Neutrophil (primary cell): ENCODE data around the gene NXPH4.

Experiments
- H3K27ac ChIP-seq: fragments of 200-600 bp; sonication (generic); 2 replicates; pipeline ENCODE4 v1.5.1; 2016; ENCODE audit warnings: mild to moderate bottlenecking, moderate library complexity
- H3K27me3 ChIP-seq: fragments of 200-600 bp; sonication (generic); 2 replicates; pipeline ENCODE4 v1.6.0; 2016; ENCODE audit warnings: mild to moderate bottlenecking
- H3K36me3 ChIP-seq: fragments of 200-600 bp; sonication (generic); 2 replicates; pipeline ENCODE4 v1.5.1; 2017
- H3K4me1 ChIP-seq, 2 experiments: fragments of 200-600 bp in 1 of 2; sonication (generic) in 1 of 2; 1 replicate in 1 of 2; 2 replicates in 1 of 2; pipeline versions ENCODE4 v1.5.1 to v1.6.1; 2013 to 2016; ENCODE audit warnings: low read depth in 1 of 2, low read length in 1 of 2, mild to moderate bottlenecking in 1 of 2, moderate library complexity in 1 of 2; ENCODE audit not compliant: control insufficient read depth in 1 of 2, insufficient read depth in 1 of 2
- H3K4me3 ChIP-seq, 2 experiments: fragments of 200-600 bp in 1 of 2; sonication (generic) in 1 of 2; 1 replicate in 1 of 2; 2 replicates in 1 of 2; pipeline ENCODE4 v1.5.1; 2013 to 2016; ENCODE audit warnings: low read depth in 1 of 2, low read length in 1 of 2, mild to moderate bottlenecking in 1 of 2, moderate library complexity in 1 of 2
- H3K9me3 ChIP-seq: fragments of 200-600 bp; sonication (generic); 2 replicates; pipeline ENCODE4 v1.5.1; 2016
- CTCF ChIP-seq: fragments of 200-600 bp; sonication (generic); IDR thresholded peaks from 2 replicates; pipeline ENCODE4 v1.5.1; 2016; ENCODE audit warnings: antibody characterized with exemption

Gene NXPH4

GRCh38 chr12:57203791-57204190, 12.8 kb upstream of the NXPH4 start:
- Histone ChIP-seq H3K36me3 (no peaks in the 10 kb centered on the region), H3K4me1 (no peaks in the 10 kb centered on the region), H3K9me3 (no peaks in the 10 kb centered on the region), H3K27me3 (no peaks in the 10 kb centered on the region), H3K27ac (no peak overlapping the region), H3K4me3 (no peak overlapping the region)
- TF ChIP-seq CTCF: no peak

- no peak for TF ChIP-seq CTCF
- Histone ChIP-seq H3K27me3 (no peaks in the 10 kb centered on the region), H3K4me1 (no peaks in the 10 kb centered on the region), H3K4me3 (no peak overlapping the region), H3K27ac (no peak overlapping the region), H3K36me3 (no peaks in the 10 kb centered on the region), H3K9me3 (no peaks in the 10 kb centered on the region)
Measured at GRCh38 chr12:57204454-57204853, 12.1 kb upstream of the NXPH4 start.

GRCh38 chr12:57205186-57205585, 11.4 kb upstream of the NXPH4 start:
- TF ChIP-seq CTCF: no peak
- Histone ChIP-seq H3K27ac (no peak overlapping the region), H3K4me1 (no peaks in the 10 kb centered on the region), H3K9me3 (no peaks in the 10 kb centered on the region), H3K36me3 (no peaks in the 10 kb centered on the region), H3K4me3 (no peak overlapping the region), H3K27me3 (peaks cover 5% of the 10 kb centered on the region)

GRCh38 chr12:57205931-57206330, 10.7 kb upstream of the NXPH4 start:
- no peak overlapping the region for H3K4me3 ChIP-seq
- H3K27ac ChIP-seq: no peak overlapping the region
- H3K36me3 ChIP-seq: no peaks in the 10 kb centered on the region
- H3K27me3 ChIP-seq: peaks cover 8% of the 10 kb centered on the region
- H3K4me1 ChIP-seq: no peaks in the 10 kb centered on the region
- no peaks in the 10 kb centered on the region for H3K9me3 ChIP-seq
- TF ChIP-seq CTCF: no peak

- Histone ChIP-seq H3K36me3 (no peaks in the 10 kb centered on the region), H3K27me3 (peaks cover 21% of the 10 kb centered on the region), H3K27ac (no peak overlapping the region), H3K4me1 (no peaks in the 10 kb centered on the region), H3K4me3 (no peak overlapping the region), H3K9me3 (no peaks in the 10 kb centered on the region)
- TF ChIP-seq CTCF: no peak
Measured at GRCh38 chr12:57207731-57208630, 8.6 kb upstream of the NXPH4 start.
